ENCODE measurements around the gene OSBPL6.
A peak's percentile ranks its signal among the peaks of the same experiment; 100 is the strongest.
"Not testable (repeated sequence)": the region's sequence is repeated elsewhere in the genome, so short reads cannot be mapped to it uniquely, and the experiment has no call there.

The OSBPL6 gene

DNA sequence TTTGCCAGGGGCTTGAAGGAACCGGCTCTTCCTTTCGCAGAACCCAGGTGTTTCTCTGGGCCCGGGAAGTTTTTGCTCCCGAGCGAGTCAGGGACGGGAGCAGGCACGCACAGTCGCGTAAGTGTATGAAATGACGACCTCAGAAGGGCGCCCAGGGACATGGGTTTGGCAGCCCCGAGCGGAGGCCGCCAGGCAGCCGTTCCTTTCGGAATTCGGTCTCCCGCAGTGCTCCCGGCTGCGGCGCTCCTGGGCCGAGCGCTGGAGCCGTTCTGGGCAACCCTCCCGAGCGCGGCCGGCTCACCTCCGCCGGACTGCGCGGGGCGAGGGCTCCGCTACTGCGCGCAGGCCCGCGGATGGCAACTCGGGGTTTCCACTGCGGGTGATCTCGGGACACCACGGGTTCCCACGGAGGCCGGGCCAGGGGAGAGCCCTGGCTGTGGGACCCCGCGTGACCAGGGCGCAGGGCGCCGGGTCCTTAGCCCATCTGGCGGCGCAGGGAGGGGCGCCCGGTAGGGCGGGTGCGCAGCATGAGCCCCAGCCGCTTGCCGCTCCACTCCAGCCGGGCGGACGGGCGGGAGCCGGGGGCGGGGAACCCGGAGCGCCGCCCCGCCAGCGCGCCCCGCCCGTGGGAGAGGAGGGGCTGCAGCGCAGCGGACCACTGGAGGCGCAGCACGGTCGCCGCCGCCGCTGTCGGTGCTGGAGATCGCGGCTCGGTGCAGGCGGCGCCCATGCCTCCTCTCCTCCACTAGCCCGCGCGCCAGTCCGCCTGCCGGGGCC is at the start of gene OSBPL6:
TSS of gene OSBPL6 (plus strand) at position 690 of the 777 bp plus-strand sequence. CDS start 111,673 bp downstream, outside the sequence.
- TF ChIP-seq POLR2A (IDR thresholded peaks at IDR 0.05; ENCODE audit: low read length) (peak; percentile 44), GATA1 (IDR thresholded peaks at IDR 0.05; ENCODE audit: low read depth, low read length) (no peak)
- DNase-seq, result peak; percentile 89 to 93

- TF ChIP-seq GATA1 (IDR thresholded peaks at IDR 0.05; ENCODE audit: low read depth, low read length) (no peak), POLR2A (IDR thresholded peaks at IDR 0.05; ENCODE audit: low read length) (no peak)
- DNase-seq, result no peak
These were observed 42.3 kb upstream of the OSBPL6 start for GRCh38 chr2:178152033-178152432.

- TF ChIP-seq GATA1 (IDR thresholded peaks at IDR 0.05; ENCODE audit: low read depth, low read length) (no peak), POLR2A (IDR thresholded peaks at IDR 0.05; ENCODE audit: low read length) (no peak)
- no peak for DNase-seq
These were observed 41.8 kb upstream of the OSBPL6 start for GRCh38 chr2:178152542-178152941.

- TF ChIP-seq POLR2A (IDR thresholded peaks at IDR 0.05; ENCODE audit: low read length), result no peak
- TF ChIP-seq GATA1 (IDR thresholded peaks at IDR 0.05; ENCODE audit: low read depth, low read length), result no peak
These were observed 41.3 kb upstream of the OSBPL6 start for GRCh38 chr2:178152977-178153376.

GRCh38 chr2:178153878-178154277 is 40.4 kb upstream of the OSBPL6 start:
- not testable (repeated sequence) for DNase-seq

More at GRCh38 chr2:178152977-178153376, 41.3 kb upstream of the OSBPL6 start:
- no peak for DNase-seq

GRCh38 chr2:178155524-178155923 is 38.8 kb upstream of the OSBPL6 start:
- DNase-seq, result no peak
- no peak for TF ChIP-seq POLR2A (IDR thresholded peaks at IDR 0.05; ENCODE audit: low read length)
- TF ChIP-seq GATA1 (IDR thresholded peaks at IDR 0.05; ENCODE audit: low read depth, low read length), result no peak

DNA sequence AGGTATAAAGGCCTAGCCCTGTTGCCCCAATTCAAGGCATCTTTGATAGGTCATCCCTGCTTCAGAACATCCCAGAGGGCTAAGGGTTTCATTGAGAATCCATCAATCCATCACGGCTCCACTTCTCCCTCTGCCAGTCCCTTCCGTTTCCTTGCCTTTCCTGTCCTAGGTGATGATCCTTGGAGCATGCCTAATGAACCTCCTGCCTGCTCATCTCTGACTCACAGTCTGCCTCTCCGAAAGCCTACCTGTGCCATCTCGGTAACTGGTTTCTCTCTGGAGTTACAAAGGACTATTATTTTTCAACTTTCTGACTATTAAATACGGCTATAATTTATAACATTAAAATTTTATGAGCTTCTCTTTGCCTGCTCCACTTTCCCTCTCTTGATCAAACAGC is 36.7 kb upstream of the OSBPL6 start:
- TF ChIP-seq POLR2A (IDR thresholded peaks at IDR 0.05; ENCODE audit: low read length) (no peak), GATA1 (IDR thresholded peaks at IDR 0.05; ENCODE audit: low read depth, low read length) (no peak)
- DNase-seq, result no peak

GRCh38 chr2:178159966-178160365 is 34.3 kb upstream of the OSBPL6 start:
- no peak for TF ChIP-seq GATA1 (IDR thresholded peaks at IDR 0.05; ENCODE audit: low read depth, low read length)

DNA sequence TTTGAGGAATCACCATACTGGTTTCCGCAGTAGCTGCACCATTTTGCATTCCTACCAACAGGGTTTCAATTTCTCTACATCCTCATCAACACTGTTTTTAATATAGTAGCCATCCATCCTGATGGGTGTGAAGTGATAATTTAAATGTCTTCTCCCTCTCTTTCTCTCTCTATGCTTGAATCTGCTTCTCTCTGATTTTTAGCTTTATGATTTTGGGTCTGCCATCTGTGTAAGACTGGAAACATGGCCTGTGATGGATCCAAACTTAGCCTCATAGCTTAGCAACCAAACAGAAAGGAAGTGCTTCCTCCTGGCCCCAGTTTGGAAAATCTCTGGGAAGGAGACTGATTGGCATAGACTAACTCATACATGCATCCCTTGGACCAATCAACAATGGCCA is 33.7 kb upstream of the OSBPL6 start:
- TF ChIP-seq POLR2A (IDR thresholded peaks at IDR 0.05; ENCODE audit: low read length) (no peak), GATA1 (IDR thresholded peaks at IDR 0.05; ENCODE audit: low read depth, low read length) (no peak)
- DNase-seq, result no peak

More at GRCh38 chr2:178159966-178160365, 34.3 kb upstream of the OSBPL6 start:
- no peak for DNase-seq

GRCh38 chr2:178163395-178163794 is 30.9 kb upstream of the OSBPL6 start:
- DNase-seq, result no peak
- no peak for TF ChIP-seq GATA1 (IDR thresholded peaks at IDR 0.05; ENCODE audit: low read depth, low read length)
- no peak for TF ChIP-seq POLR2A (IDR thresholded peaks at IDR 0.05; ENCODE audit: low read length)

GRCh38 chr2:178163911-178164310 is 30.4 kb upstream of the OSBPL6 start:
- no peak for DNase-seq
- no peak for TF ChIP-seq GATA1 (IDR thresholded peaks at IDR 0.05; ENCODE audit: low read depth, low read length)
- no peak for TF ChIP-seq POLR2A (IDR thresholded peaks at IDR 0.05; ENCODE audit: low read length)

GRCh38 chr2:178173657-178174056 is 20.7 kb upstream of the OSBPL6 start:
- no peak for TF ChIP-seq GATA1 (IDR thresholded peaks at IDR 0.05; ENCODE audit: low read depth, low read length)
- TF ChIP-seq POLR2A (IDR thresholded peaks at IDR 0.05; ENCODE audit: low read length), result no peak

GRCh38 chr2:178177066-178177679 is 17.1 kb upstream of the OSBPL6 start:
- no peak for DNase-seq

More at GRCh38 chr2:178173657-178174056, 20.7 kb upstream of the OSBPL6 start:
- DNase-seq, result no peak

GRCh38 chr2:178180648-178181047 is 13.7 kb upstream of the OSBPL6 start:
- DNase-seq, result not testable (repeated sequence)

More at GRCh38 chr2:178177066-178177679, 17.1 kb upstream of the OSBPL6 start:
- TF ChIP-seq POLR2A (IDR thresholded peaks at IDR 0.05; ENCODE audit: low read length) (no peak), GATA1 (IDR thresholded peaks at IDR 0.05; ENCODE audit: low read depth, low read length) (no peak)

DNA sequence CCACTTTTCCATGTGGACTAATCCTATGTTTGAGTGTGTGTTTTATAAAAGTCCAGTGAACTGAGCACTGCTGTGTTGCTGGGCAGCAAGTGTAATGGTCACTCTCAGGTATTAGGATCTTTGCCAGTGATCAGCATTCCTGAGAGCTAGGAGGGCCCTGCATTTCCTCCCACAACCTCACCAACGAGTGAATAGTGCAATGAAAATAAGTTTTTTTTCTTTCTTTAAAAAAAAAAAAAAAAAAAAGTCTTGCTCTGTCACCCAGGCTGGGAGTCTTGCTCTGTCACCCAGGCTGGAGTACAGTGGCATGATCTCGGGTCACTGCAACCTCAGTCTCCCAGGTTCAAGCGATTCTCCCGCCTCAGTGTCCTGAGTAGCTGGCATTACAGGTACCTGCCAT is 6.5 kb upstream of the OSBPL6 start:
- no peak for DNase-seq
- no peak for TF ChIP-seq GATA1 (IDR thresholded peaks at IDR 0.05; ENCODE audit: low read depth, low read length)
- TF ChIP-seq POLR2A (IDR thresholded peaks at IDR 0.05; ENCODE audit: low read length), result no peak
